ENCODE results near the gene CDHR5. TPM values are rescaled to one million over a fixed set of nuclear protein-coding genes. Genes with fewer than 3 reads are reported as not detected.
"Not testable (repeated sequence)": the region's sequence is repeated elsewhere in the genome, so short reads cannot be mapped to it uniquely, and the experiment has no call there.

The CDHR5 gene
- total RNA-seq, 1 donor from 2014 or later, result not detected

DNA sequence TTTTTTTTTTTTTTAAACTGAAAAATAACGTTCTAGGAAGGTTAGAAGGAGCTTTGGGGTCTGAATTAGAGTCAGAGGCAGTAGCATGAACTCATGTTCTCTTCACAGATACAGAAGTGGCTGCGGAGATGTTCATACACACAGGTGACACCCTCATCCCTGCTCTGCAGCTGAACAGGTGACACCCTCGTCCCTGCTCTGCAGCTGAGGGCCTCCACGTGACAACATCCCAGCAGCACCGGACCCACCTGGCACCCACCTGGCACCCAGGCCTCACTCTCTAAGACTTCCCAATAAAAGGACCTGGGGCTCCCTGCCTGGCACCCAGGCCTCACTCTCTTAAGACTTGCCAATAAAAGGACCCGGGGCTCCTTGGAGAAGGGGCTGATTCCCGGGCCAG, 32.1 kb upstream of the CDHR5 start:
- FAIRE-seq, result no peak
- no peak for DNase-seq (ENCODE audit: low read depth)
- H3K36me3 ChIP-seq (ENCODE audit: control insufficient read depth, insufficient read depth, low read length), result peaks cover 16% of the 10 kb centered on the region
- H3K27me3 ChIP-seq (ENCODE audit: control insufficient read depth, insufficient read depth, low read length), result no peaks in the 10 kb centered on the region
- H3K4me3 ChIP-seq (ENCODE audit: low read depth, low read length), result no peak overlapping the region
- TF ChIP-seq, protein P1, sequence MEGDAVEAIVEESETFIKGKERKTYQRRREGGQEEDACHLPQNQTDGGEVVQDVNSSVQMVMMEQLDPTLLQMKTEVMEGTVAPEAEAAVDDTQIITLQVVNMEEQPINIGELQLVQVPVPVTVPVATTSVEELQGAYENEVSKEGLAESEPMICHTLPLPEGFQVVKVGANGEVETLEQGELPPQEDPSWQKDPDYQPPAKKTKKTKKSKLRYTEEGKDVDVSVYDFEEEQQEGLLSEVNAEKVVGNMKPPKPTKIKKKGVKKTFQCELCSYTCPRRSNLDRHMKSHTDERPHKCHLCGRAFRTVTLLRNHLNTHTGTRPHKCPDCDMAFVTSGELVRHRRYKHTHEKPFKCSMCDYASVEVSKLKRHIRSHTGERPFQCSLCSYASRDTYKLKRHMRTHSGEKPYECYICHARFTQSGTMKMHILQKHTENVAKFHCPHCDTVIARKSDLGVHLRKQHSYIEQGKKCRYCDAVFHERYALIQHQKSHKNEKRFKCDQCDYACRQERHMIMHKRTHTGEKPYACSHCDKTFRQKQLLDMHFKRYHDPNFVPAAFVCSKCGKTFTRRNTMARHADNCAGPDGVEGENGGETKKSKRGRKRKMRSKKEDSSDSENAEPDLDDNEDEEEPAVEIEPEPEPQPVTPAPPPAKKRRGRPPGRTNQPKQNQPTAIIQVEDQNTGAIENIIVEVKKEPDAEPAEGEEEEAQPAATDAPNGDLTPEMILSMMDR (IDR thresholded peaks at IDR 0.05; ENCODE audit: insufficient read depth, low read length, severe bottlenecking), result no peak

DNA sequence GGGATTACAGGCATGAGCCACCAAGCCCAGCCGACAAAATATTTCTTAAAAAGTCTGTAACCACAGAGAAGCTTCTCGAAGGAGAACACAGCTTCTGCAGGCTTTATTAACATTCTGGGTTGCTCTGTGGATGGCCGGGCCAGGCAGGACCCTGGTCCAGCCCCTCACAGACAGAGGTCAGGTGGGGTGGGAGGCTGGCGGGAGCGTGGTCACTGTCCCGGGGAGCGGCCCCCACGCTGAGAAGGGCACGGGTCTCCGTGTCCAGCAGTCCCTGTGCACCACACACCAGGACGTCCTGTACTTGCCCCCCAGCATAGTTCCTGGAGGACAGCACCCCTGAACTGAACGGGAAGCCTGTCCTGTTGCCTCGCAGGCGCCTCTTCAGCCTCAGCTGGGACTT, 31.7 kb upstream of the CDHR5 start:
- no peaks in the 10 kb centered on the region for H3K27me3 ChIP-seq (ENCODE audit: control insufficient read depth, insufficient read depth, low read length)
- no peak overlapping the region for H3K4me3 ChIP-seq (ENCODE audit: low read depth, low read length)
- FAIRE-seq, result no peak
- TF ChIP-seq, protein P1 (IDR thresholded peaks at IDR 0.05; ENCODE audit: insufficient read depth, low read length, severe bottlenecking), result no peak
- DNase-seq (ENCODE audit: low read depth), result no peak
- peaks cover 14% of the 10 kb centered on the region for H3K36me3 ChIP-seq (ENCODE audit: control insufficient read depth, insufficient read depth, low read length)

DNA sequence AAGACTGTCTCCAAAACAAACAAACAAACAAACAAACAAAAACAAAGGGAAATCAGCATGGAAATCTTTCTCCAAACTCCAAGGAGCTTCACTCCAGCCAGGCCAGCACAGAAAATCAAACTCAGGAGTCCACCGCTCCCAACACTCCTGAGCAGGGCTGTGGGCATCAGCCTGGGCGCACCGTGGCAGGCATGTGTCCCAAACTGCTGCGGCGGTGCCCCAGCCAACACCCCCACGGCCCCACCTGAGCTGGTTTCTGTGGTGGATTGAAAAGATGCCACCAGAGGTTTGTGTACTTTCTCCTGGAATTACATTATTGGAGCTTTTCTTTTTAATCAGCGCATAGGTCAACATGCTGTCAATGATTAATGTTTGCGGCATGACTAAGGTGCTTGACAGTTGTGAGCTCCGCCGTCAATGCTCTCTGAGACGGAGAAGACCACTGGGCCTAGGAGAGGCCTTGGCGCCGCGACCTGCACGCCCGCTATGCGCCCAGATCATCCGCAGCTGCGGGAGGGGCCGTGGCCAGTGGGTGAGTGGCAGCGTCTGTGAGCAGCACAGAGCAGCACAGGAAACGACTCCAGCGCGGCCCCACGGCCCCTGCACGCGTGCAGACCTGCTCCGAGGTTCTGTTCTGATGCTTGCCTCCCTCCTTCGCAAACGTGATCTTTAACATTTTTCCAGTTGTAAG, 30.4 kb upstream of the CDHR5 start:
- Histone ChIP-seq H3K27me3 (ENCODE audit: control insufficient read depth, insufficient read depth, low read length) (no peaks in the 10 kb centered on the region), H3K4me3 (ENCODE audit: low read depth, low read length) (no peak overlapping the region), H3K36me3 (ENCODE audit: control insufficient read depth, insufficient read depth, low read length) (peaks cover 9% of the 10 kb centered on the region)
- peak; percentile 46 for DNase-seq (ENCODE audit: low read depth)
- no peak for FAIRE-seq
- TF ChIP-seq, protein P1 (IDR thresholded peaks at IDR 0.05; ENCODE audit: insufficient read depth, low read length, severe bottlenecking), result no peak

DNA sequence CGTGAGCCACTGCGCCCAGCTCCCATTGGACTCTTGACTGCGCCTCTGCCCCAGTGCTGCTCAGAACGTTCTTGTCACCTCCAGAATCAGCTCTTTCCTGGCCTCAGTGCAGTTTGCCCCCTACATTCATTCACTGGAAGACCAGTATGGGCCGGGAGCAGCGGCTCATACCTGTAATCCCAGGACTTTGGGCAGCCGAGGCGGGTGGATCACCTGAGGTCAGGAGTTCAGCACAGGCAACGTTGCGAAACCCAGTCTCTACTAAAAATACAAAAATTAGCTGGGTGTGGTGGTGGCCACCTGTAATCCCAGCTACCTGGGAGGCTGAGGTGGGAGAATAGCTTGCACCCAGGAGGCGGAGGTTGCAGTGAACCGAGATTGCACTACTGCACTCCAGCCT, 29.7 kb upstream of the CDHR5 start:
- not testable (repeated sequence) for H3K36me3 ChIP-seq (ENCODE audit: control insufficient read depth, insufficient read depth, low read length); H3K4me3 ChIP-seq (ENCODE audit: low read depth, low read length); FAIRE-seq; H3K27me3 ChIP-seq (ENCODE audit: control insufficient read depth, insufficient read depth, low read length); DNase-seq (ENCODE audit: low read depth)

DNA sequence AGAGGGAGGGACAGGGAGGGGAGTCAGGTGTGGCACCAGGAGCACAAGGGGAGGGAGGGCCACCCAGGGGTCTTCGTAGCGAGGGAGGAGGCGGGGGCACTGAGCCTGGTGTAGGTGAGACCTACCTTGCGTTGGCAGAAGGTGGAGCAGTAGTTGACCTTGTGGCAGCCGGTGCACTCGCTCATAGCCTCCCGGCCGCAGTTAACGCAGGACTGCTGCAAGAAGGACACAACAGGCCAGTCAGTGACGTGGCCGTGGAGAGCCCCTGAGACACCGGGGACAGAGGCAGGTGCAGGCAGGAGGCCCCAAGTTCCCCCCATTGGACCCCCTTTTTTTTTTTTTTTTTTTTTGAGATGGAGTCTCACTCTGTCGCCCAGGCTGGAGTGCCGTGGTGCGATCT, 29.1 kb upstream of the CDHR5 start:
- DNase-seq (ENCODE audit: low read depth) (no peak), FAIRE-seq (no peak)
- Histone ChIP-seq H3K36me3 (ENCODE audit: control insufficient read depth, insufficient read depth, low read length) (peaks cover 8% of the 10 kb centered on the region), H3K27me3 (ENCODE audit: control insufficient read depth, insufficient read depth, low read length) (no peaks in the 10 kb centered on the region), H3K4me3 (ENCODE audit: low read depth, low read length) (no peak overlapping the region)
- TF ChIP-seq, protein P1 (IDR thresholded peaks at IDR 0.05; ENCODE audit: insufficient read depth, low read length, severe bottlenecking), result no peak

DNA sequence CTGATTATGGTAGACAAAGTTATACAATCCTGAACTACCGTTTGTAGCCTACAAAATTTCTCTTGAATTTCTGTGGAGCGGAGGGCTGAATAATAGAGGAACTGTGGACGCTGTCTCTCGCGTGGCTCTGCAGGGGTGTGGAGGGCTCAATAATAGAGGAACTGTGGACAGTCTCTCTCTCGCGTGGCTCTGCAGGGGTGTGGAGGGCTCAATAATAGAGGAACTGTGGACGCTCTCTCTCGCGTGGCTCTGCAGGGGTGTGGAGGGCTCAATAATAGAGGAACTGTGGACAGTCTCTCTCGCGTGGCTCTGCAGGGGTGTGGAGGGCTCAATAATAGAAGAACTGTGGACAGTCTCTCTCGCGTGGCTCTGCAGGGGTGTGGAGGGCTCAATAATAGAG, 28.4 kb upstream of the CDHR5 start:
- not testable (repeated sequence) for DNase-seq (ENCODE audit: low read depth); H3K4me3 ChIP-seq (ENCODE audit: low read depth, low read length); H3K36me3 ChIP-seq (ENCODE audit: control insufficient read depth, insufficient read depth, low read length); FAIRE-seq; H3K27me3 ChIP-seq (ENCODE audit: control insufficient read depth, insufficient read depth, low read length)

DNA sequence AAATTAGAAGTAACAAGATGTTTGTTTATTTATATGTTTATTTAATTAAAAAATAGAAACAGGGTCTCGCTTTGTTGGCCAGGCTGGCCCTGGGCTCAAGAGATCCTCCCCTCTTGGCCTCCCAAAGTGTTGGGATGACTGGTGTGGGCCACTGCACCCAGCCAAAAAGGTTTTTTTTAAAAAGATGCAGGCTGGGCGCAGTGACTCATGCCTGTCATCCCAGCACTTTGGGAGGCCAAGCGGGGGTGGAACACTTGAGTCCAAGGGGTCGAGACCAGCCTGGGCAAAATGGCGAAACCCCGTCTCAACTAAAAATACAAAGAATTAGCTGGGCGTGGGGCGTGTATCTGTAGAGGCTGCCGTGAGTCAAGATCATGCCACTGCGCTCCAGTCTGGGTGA, 25.7 kb upstream of the CDHR5 start:
- FAIRE-seq, result no peak
- no peak for DNase-seq (ENCODE audit: low read depth)
- Histone ChIP-seq H3K27me3 (ENCODE audit: control insufficient read depth, insufficient read depth, low read length) (no peaks in the 10 kb centered on the region), H3K36me3 (ENCODE audit: control insufficient read depth, insufficient read depth, low read length) (peaks cover 4% of the 10 kb centered on the region), H3K4me3 (ENCODE audit: low read depth, low read length) (no peak overlapping the region)
- TF ChIP-seq, protein P1 (IDR thresholded peaks at IDR 0.05; ENCODE audit: insufficient read depth, low read length, severe bottlenecking), result no peak

DNA sequence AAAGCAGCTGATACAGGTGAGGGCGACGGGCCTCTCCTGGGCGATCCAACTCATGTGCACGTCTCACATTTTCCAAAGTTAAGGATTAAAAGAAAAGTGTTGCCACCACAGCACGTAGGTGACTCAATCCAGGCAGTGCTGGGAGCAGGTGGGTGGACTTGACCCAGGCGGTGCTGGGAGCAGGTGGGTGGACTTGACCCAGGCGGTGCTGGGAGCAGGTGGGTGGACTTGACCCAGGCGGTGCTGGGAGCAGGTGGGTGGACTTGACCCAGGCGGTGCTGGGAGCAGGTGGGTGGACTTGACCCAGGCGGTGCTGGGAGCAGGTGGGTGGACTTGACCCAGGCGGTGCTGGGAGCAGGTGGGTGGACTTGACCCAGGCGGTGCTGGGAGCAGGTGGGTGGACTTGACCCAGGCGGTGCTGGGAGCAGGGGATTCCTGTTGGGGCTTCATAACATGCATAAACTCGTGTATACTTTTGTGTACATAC, 23.0 kb upstream of the CDHR5 start:
- FAIRE-seq; H3K4me3 ChIP-seq (ENCODE audit: low read depth, low read length); H3K27me3 ChIP-seq (ENCODE audit: control insufficient read depth, insufficient read depth, low read length); DNase-seq (ENCODE audit: low read depth); H3K36me3 ChIP-seq (ENCODE audit: control insufficient read depth, insufficient read depth, low read length): not testable (repeated sequence)

Data from bronchial epithelial cell (primary cell).